ES-I3 (cell line): ENCODE data around the gene CRMP1.

ENCODE experiments used
- H3K36me3 ChIP-seq: 2 replicates; pipeline ENCODE4 v1.6.1; 2013; ENCODE audit warnings: mild to moderate bottlenecking, low read length, control low read depth, moderate library complexity; ENCODE audit not compliant: insufficient read depth
- H3K4me1 ChIP-seq: 2 replicates; pipeline ENCODE4 v1.6.1; 2013; ENCODE audit warnings: mild to moderate bottlenecking, control low read depth, low read length; ENCODE audit not compliant: insufficient read depth
- H3K9ac ChIP-seq: 2 replicates; pipeline ENCODE4 v1.6.1; 2013; ENCODE audit warnings: low read depth, mild to moderate bottlenecking, low read length, moderate library complexity
- H3K9me3 ChIP-seq: 2 replicates; pipeline ENCODE4 v1.6.1; 2013; ENCODE audit warnings: mild to moderate bottlenecking, low read length, moderate library complexity; ENCODE audit not compliant: control insufficient read depth, insufficient read depth

CRMP1 gene

DNA sequence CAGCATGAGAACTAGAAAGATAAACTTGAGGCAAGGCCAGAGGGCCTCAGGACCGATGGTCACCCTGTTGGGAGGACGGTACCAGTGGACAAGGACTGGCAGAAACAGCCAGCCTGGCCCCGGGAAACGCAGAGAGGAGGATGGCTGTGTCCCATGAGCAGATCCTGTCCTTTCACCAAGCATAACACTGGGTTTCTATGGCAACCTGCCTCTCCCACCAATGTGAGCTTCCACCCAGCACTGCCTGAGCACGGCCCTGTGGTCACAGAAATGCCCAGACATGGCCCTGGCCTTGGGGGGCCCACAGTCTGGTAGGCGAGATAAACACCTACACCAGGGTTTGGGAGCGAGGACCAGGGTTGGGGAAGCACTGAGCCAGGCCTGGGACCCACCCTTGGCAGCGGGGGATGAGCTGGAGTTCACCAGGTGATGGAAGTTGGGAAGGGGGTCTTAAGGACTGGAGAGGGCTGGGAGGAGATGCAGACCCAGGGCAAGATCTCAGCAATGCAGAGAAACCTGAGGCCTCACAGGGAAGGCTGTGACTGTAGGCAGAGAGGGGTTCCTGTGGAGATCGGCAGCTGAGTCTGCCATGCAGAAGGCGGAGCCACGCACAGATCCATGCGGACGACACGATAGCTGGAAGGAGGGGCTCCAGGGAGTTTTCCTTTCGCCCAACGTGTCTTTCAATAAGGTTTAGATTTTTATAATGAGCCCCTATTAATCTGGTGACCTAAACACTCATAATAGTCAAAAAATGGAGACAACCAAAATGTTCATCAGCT lies 32.7 kb upstream of the CRMP1 start:
- peaks cover 7% of the 10 kb centered on the region for H3K4me1 ChIP-seq
- H3K36me3 ChIP-seq: no peaks in the 10 kb centered on the region
- no peak overlapping the region for H3K9ac ChIP-seq
- no peaks in the 10 kb centered on the region for H3K9me3 ChIP-seq

- Histone ChIP-seq H3K9ac (no peak overlapping the region), H3K36me3 (no peaks in the 10 kb centered on the region), H3K4me1 (peaks cover 4% of the 10 kb centered on the region; the same call in 1 of the 2 replicates), H3K9me3 (no peaks in the 10 kb centered on the region)
These were observed 31.7 kb upstream of the CRMP1 start for GRCh38 chr4:5924461-5925125.

GRCh38 chr4:5923376-5923775 lies 30.5 kb upstream of the CRMP1 start:
- Histone ChIP-seq H3K36me3 (no peaks in the 10 kb centered on the region), H3K4me1 (peaks cover 9% of the 10 kb centered on the region; the same call in 1 of the 2 replicates), H3K9me3 (no peaks in the 10 kb centered on the region), H3K9ac (no peak overlapping the region)

DNA sequence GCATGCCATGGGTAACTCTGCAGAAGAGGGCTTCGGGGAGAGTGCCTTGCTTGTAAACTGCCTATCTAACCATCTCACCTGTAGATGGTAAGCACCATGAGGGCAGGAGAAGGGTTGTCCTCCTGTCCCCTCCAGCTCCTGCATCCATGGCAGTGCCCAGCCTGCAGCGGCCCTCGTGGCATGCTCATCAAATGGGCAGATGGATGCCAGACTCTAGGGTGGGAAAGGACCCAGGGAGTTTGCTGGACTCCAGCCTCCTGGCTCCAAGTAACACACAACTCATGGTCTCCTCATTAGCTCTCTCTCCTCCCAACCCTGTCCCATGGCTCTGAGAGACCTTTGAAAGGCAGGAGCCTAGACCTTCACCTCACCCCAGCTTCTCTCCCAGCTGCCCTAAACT lies 29.7 kb upstream of the CRMP1 start:
- no peak overlapping the region for H3K9ac ChIP-seq
- peaks cover 10% of the 10 kb centered on the region; the same call in 1 of the 2 replicates for H3K4me1 ChIP-seq
- no peaks in the 10 kb centered on the region for H3K36me3 ChIP-seq
- no peaks in the 10 kb centered on the region for H3K9me3 ChIP-seq

- no peak overlapping the region for H3K9ac ChIP-seq
- H3K4me1 ChIP-seq: peaks cover 10% of the 10 kb centered on the region; the same call in 1 of the 2 replicates
These were observed 29.1 kb upstream of the CRMP1 start for GRCh38 chr4:5921981-5922380.

GRCh38 chr4:5921101-5921980 lies 28.5 kb upstream of the CRMP1 start:
- Histone ChIP-seq H3K9ac (no peak overlapping the region), H3K9me3 (no peaks in the 10 kb centered on the region), H3K4me1 (peaks cover 10% of the 10 kb centered on the region; the same call in 1 of the 2 replicates), H3K36me3 (no peaks in the 10 kb centered on the region)

More at GRCh38 chr4:5921981-5922380, 29.1 kb upstream of the CRMP1 start:
- Histone ChIP-seq H3K9me3 (no peaks in the 10 kb centered on the region), H3K36me3 (no peaks in the 10 kb centered on the region)

DNA sequence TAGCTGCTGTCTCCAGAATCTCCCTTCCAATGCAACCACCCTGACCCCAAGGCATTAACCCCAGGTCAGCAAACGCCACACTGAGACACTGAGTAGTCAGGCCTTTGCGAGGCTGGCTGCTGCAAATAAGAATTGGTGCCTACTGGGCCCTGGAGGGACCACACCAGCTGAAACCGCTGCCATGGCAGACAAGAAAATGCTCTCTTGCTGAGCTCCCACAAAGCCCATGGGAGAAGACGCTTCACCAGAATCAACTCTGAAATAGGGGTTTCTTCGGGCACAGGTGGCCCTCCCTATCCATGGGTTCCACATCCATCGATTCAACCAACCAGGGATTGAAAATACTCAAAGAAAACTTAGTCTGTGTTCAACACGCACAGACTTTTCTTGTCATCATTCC lies 26.7 kb upstream of the CRMP1 start:
- no peaks in the 10 kb centered on the region for H3K36me3 ChIP-seq
- H3K9ac ChIP-seq: no peak overlapping the region
- peaks cover 10% of the 10 kb centered on the region; the same call in 1 of the 2 replicates for H3K4me1 ChIP-seq
- no peaks in the 10 kb centered on the region for H3K9me3 ChIP-seq

DNA sequence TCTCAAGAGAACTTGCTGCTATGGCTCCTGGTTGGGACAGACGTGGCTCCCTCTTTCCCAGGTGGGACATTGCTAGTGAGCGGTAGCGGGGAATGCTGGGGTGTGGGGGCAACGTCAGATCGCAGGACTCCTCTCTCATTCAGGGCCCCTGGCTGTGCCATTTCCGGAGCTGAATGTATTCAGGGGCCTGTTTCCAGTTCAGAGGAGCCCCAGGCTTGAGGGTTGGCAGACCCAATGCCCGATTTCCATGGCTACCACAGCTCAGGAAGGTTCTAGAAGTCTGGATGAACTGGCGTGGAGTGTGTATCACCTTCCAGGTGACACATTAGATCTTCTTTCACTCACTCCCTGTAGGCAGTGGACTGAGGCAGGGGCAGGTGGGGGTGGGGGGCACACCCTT lies 26.2 kb upstream of the CRMP1 start:
- Histone ChIP-seq H3K4me1 (peaks cover 10% of the 10 kb centered on the region; the same call in 1 of the 2 replicates), H3K36me3 (no peaks in the 10 kb centered on the region), H3K9ac (no peak overlapping the region), H3K9me3 (no peaks in the 10 kb centered on the region)

GRCh38 chr4:5918331-5918985 lies 25.6 kb upstream of the CRMP1 start:
- Histone ChIP-seq H3K9me3 (no peaks in the 10 kb centered on the region), H3K4me1 (peaks cover 10% of the 10 kb centered on the region), H3K36me3 (no peaks in the 10 kb centered on the region), H3K9ac (no peak overlapping the region)

- Histone ChIP-seq H3K9me3 (no peaks in the 10 kb centered on the region), H3K4me1 (peaks cover 17% of the 10 kb centered on the region), H3K9ac (no peak overlapping the region), H3K36me3 (no peaks in the 10 kb centered on the region)
These were observed 24.8 kb upstream of the CRMP1 start for GRCh38 chr4:5917672-5918071.

GRCh38 chr4:5916229-5916628 lies 23.3 kb upstream of the CRMP1 start:
- Histone ChIP-seq H3K9me3 (no peaks in the 10 kb centered on the region), H3K36me3 (no peaks in the 10 kb centered on the region), H3K4me1 (peaks cover 19% of the 10 kb centered on the region), H3K9ac (no peak overlapping the region)

DNA sequence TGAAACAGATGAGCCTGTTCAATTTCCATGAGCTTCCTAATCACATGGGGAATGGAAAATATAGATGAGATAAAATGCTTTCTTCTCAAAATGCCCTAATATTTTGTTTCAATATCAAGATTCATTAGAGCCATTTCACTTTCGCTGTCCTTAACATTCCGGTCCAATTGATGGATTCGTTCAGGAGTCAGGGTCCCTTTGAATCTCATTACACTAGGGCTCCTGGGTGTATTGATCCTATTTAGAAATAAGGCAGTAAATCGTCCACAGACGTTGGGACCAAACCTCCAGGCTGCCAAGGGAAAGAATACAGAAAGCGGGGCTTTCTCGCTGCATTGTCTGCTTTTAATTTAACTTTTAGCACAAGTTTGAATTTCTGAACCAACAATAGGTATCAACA lies 20.6 kb upstream of the CRMP1 start:
- peaks cover 20% of the 10 kb centered on the region for H3K4me1 ChIP-seq
- no peaks in the 10 kb centered on the region; the same call in 1 of the 2 replicates for H3K9me3 ChIP-seq
- H3K9ac ChIP-seq: no peak overlapping the region
- no peaks in the 10 kb centered on the region for H3K36me3 ChIP-seq

DNA sequence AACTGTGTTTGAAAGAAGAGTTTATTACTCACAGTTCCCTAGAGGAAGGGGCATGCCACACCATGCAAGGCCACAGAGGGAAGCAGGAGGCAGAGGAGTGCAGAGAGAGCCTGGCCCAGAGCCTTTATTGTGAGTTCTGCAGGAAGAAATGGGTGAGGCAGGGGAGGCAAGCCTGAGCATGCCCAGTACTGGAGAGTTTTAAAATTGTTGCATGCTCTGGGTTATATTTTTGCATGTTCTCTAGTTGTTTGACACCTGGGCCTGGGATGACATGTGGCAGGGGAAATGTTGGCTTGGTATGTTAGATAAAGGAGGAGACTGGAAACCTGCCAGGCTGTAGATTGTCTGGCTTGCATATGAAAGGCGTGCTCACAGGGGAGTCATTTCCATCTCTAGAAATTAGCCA lies 19.7 kb upstream of the CRMP1 start:
- Histone ChIP-seq H3K9me3 (no peaks in the 10 kb centered on the region; the same call in 1 of the 2 replicates), H3K4me1 (peaks cover 18% of the 10 kb centered on the region), H3K9ac (no peak overlapping the region), H3K36me3 (no peaks in the 10 kb centered on the region)
